GM23338 (cell line): Measurements from ENCODE around the gene UFD1. TPM values are rescaled to one million over a fixed set of nuclear protein-coding genes. Genes with fewer than 3 reads are reported as not detected.

Source experiments
- ATAC-seq: fragments of 200-7000 bp; cut with Tn5 transposase; 3 replicates; pipeline ENCODE4 v1.9.1; 2020
- DNase-seq: peaks from one replicate; pipeline ENCODE4 v3.0.0-alpha.2; 2015; ENCODE audit warnings: low spot score
- H2AFZ ChIP-seq: fragments of 200-600 bp; sonication (generic); 2 replicates; pipeline ENCODE4 v1.8.0; 2016; ENCODE audit warnings: antibody characterized with exemption, mild to moderate bottlenecking, moderate library complexity
- H3F3A ChIP-seq: fragments of 200-600 bp; sonication (generic); replicated peaks from 2 replicates; pipeline ENCODE4 v1.8.0; 2017; ENCODE audit warnings: antibody characterized with exemption, mixed run types, low read depth
- H3K27ac ChIP-seq: fragments of 200-600 bp; sonication (generic); 2 replicates; pipeline ENCODE4 v1.6.1; 2016; ENCODE audit warnings: low read depth
- H3K27me3 ChIP-seq: fragments of 200-600 bp; sonication (generic); 2 replicates; pipeline ENCODE4 v1.8.0; 2016; ENCODE audit warnings: mild to moderate bottlenecking, mixed run types, moderate library complexity; ENCODE audit not compliant: insufficient read depth
- H3K36me3 ChIP-seq: fragments of 200-600 bp; sonication (generic); 2 replicates; pipeline ENCODE4 v1.8.0; 2016; ENCODE audit warnings: mild to moderate bottlenecking; ENCODE audit not compliant: insufficient read depth
- H3K4me1 ChIP-seq: fragments of 200-600 bp; sonication (generic); 2 replicates; pipeline ENCODE4 v1.8.0; 2016; ENCODE audit warnings: mild to moderate bottlenecking, moderate library complexity; ENCODE audit not compliant: insufficient read depth
- H3K4me2 ChIP-seq: fragments of 200-600 bp; sonication (generic); 2 replicates; pipeline ENCODE4 v1.7.1; 2017; ENCODE audit warnings: mixed run types
- H3K4me3 ChIP-seq: fragments of 200-600 bp; sonication (generic); 2 replicates; pipeline ENCODE4 v1.6.1; 2016; ENCODE audit warnings: mixed run types
- H3K79me2 ChIP-seq: fragments of 200-600 bp; sonication (generic); replicated peaks from 2 replicates; pipeline ENCODE4 v1.8.0; 2017; ENCODE audit warnings: mild to moderate bottlenecking; ENCODE audit not compliant: insufficient read depth
- H3K9me2 ChIP-seq: fragments of 200-600 bp; sonication (generic); 2 replicates; pipeline ENCODE4 v1.8.0; 2017; ENCODE audit not compliant: insufficient read depth
- H4K20me1 ChIP-seq: fragments of 200-600 bp; sonication (generic); replicated peaks from 2 replicates; pipeline ENCODE4 v1.8.0; 2017; ENCODE audit warnings: mild to moderate bottlenecking; ENCODE audit not compliant: insufficient read depth
- H3K27ac Mint-ChIP-seq: 2 replicates; pipeline ENCODE4 v1.8.0; 2020; ENCODE audit warnings: inconsistent platforms, mild to moderate bottlenecking, moderate library complexity, mixed read lengths
- H3K27me3 Mint-ChIP-seq: 3 replicates; pipeline ENCODE4 v1.8.0; 2022; ENCODE audit warnings: low read depth, mild to moderate bottlenecking, moderate library complexity, mixed read lengths, inconsistent platforms; ENCODE audit not compliant: insufficient read depth, poor library complexity
- H3K36me3 Mint-ChIP-seq: 3 replicates; pipeline ENCODE4 v1.8.0; 2021; ENCODE audit warnings: low read depth, mild to moderate bottlenecking, inconsistent platforms, moderate library complexity, mixed read lengths
- H3K4me1 Mint-ChIP-seq: 3 replicates; pipeline ENCODE4 v1.8.0; 2020; ENCODE audit warnings: mild to moderate bottlenecking, inconsistent platforms, mixed read lengths
- H3K4me3 Mint-ChIP-seq: 3 replicates; pipeline ENCODE4 v1.8.0; 2021; ENCODE audit warnings: moderate library complexity, mild to moderate bottlenecking, inconsistent platforms, mixed read lengths
- H3K9me3 Mint-ChIP-seq: 3 replicates; pipeline ENCODE4 v1.8.0; 2020; ENCODE audit warnings: moderate library complexity, mild to moderate bottlenecking, inconsistent platforms, mixed read lengths
- ETS1 ChIP-seq: IDR thresholded peaks from 2 replicates; pipeline ENCODE4 v1.6.1; 2016; ENCODE audit warnings: antibody characterized with exemption
- EZH2 ChIP-seq: fragments of 200-600 bp; sonication (generic); IDR thresholded peaks from one replicate; pipeline ENCODE4 v1.8.0; 2017; ENCODE audit warnings: antibody characterized with exemption, mild to moderate bottlenecking, low read depth; ENCODE audit not compliant: unreplicated experiment
- EZH2phosphoT487 ChIP-seq: fragments of 200-600 bp; sonication (generic); IDR thresholded peaks from one replicate; pipeline ENCODE4 v1.8.1; 2018; ENCODE audit warnings: antibody characterized with exemption; ENCODE audit not compliant: unreplicated experiment
- JUNB ChIP-seq: IDR thresholded peaks from one replicate; pipeline ENCODE4 v1.6.1; 2016; ENCODE audit warnings: antibody characterized with exemption; ENCODE audit not compliant: unreplicated experiment
- NANOG ChIP-seq: IDR thresholded peaks from 2 replicates; pipeline ENCODE4 v1.6.1; 2016; ENCODE audit warnings: antibody characterized with exemption, borderline replicate concordance
- REST ChIP-seq: IDR thresholded peaks from one replicate; pipeline ENCODE4 v1.6.1; 2018; ENCODE audit warnings: antibody characterized with exemption; ENCODE audit not compliant: unreplicated experiment
- ZNF114 ChIP-seq: fragments of 250-450 bp; sonication (Bioruptor Pico); IDR thresholded peaks from 2 replicates; pipeline ENCODE4 v1.5.0; 2020; ENCODE audit warnings: mild to moderate bottlenecking, moderate library complexity
- ZNF462 ChIP-seq: fragments of 250-450 bp; sonication (Bioruptor Pico); IDR thresholded peaks from 2 replicates; pipeline ENCODE4 v1.5.0; 2020; ENCODE audit warnings: mild to moderate bottlenecking, moderate library complexity
- polyA plus RNA-seq: library from polyadenylated mRNA; unstranded; fragments of >200 nt; fragmentation: Nextera tagmentation; extraction: Ambion mirVana; gene quantifications from 2 replicates; pipeline ENCODE4 v1.2.1, GENCODE V29; 2016
- total RNA-seq: library from RNA; depleted of rRNA; stranded (reverse); fragments of >200 nt; shearing (Covaris generic); gene quantifications from 2 replicates; pipeline ENCODE4 v1.2.3, GENCODE V29; 2014

Gene UFD1
- total and polyA plus RNA-seq, 2 experiments from 2014 or later, result 53.5 to 93.8 TPM

GRCh38 chr22:19410941-19411689 lies 67.9 kb downstream of the UFD1 start:
- peaks cover 16% of the 10 kb centered on the region; the same call in 1 of the 2 replicates for H3K36me3 ChIP-seq
- H3K4me1 ChIP-seq, result peaks cover 4% of the 10 kb centered on the region; the same call in 1 of the 2 replicates
- H3K4me2 ChIP-seq, result no peak overlapping the region
- no peaks in the 10 kb centered on the region for H3F3A ChIP-seq
- H3K27me3 Mint-ChIP-seq, result peaks cover 7% of the 10 kb centered on the region
- TF ChIP-seq ZNF462 (CRISPR knock-in tag) (no peak), EZH2phosphoT487 (no peak), ETS1 (no peak), JUNB (no peak), ZNF114 (no peak), NANOG (no peak), REST (no peak), EZH2 (no peak)
- H3K27me3 ChIP-seq, result no peaks in the 10 kb centered on the region
- H3K9me3 Mint-ChIP-seq, result no peaks in the 10 kb centered on the region
- H3K9me2 ChIP-seq, result no peaks in the 10 kb centered on the region
- H3K4me1 Mint-ChIP-seq, result peaks cover 19% of the 10 kb centered on the region
- no peak overlapping the region for H3K4me3 Mint-ChIP-seq
- H3K36me3 Mint-ChIP-seq, result peaks cover 34% of the 10 kb centered on the region
- ATAC-seq (no peak), DNase-seq (no peak)
- peaks cover 41% of the 10 kb centered on the region for H4K20me1 ChIP-seq
- no peak overlapping the region for H3K27ac Mint-ChIP-seq
- no peak overlapping the region for H3K27ac ChIP-seq
- H3K79me2 ChIP-seq, result peaks cover 58% of the 10 kb centered on the region
- H3K4me3 ChIP-seq, result no peak overlapping the region
- no peak overlapping the region for H2AFZ ChIP-seq
